ENCODE data around the gene SLC29A4.

The SLC29A4 gene

DNA sequence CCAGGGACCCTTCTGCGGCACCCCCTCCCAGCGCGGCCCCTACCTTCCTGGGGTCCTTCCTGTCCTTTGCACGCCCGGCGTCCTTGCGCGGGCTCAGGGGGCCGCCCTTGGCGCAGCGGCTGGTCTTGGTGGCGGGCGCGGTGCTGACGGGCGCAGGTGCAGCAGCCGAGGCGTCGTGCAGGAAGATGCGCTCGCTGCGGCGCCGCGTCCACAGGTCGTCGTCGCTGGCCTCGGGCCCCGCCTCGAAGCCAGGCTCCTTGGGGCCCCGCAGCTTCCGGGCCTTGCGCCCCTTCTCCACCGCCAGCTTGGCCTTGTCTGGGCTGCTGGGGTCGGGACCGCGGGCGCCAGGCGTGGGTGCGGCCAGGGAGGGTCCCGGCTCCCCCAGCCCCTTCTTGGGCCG lies 49.8 kb downstream of the SLC29A4 start:
- no peak for DNase-seq

DNA sequence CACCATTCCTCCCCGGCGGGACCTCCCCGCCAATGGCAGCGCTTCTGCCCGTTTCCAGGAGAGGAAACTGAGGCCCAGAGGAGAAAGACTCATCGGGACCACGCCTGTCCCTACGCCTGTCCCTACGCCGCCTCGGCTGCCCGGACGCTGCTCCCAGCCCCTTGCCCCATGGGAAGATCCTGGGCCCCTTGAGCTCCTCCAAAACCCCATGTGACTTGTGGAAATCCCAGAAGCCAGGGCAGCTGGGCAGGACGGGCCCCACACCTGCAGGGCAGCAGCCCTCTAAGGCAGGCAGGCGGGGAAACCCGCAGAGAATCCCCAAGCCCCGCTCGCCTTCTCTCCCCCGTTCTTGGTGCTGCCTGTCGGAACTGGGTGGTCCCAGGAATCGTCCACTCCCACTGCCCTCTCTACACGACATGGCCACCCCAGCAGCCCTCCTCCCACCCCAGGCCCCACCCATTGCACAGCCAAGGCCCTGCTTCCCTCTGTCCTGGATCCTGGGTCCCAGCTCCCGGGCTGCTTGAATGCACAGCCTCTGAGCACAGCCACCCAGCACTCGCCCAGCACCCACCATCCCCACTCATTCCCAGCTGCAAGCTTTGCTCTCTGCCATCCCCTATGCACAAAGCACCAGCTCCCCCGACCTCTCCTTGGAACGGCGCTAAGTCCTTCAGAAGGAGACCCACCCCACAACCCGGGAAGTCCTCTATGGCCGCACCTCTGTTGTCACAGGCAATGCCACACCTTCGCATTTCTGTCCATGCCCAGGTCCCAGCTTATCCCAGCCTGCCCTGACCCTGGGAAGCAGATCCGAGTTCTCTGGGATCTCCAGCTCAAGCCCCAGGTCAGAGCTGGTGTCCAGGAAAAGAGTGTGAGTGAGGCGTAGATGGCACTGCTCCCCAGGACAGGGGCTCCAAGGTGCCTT lies 50.6 kb downstream of the SLC29A4 start:
- DNase-seq, result no peak

DNA sequence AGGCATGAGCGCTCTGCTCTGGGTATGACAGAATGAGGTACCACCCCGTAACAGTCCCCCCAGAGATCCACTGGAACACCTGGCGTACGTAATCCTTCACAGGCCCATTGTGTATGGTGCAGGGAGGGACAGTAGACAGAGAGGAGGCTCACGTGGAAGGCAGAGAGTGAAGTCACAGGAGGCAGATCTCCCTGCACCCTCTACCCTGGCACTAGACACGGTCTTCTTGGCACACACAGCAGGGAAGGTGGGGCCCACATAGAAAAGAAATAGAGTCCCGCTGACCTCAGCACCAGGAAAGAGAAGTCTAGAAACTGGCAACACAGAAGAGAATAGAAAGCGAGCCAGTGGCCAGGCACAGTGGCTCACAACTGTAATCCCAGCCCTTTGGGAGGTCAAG lies 51.9 kb downstream of the SLC29A4 start:
- DNase-seq, result no peak

DNA sequence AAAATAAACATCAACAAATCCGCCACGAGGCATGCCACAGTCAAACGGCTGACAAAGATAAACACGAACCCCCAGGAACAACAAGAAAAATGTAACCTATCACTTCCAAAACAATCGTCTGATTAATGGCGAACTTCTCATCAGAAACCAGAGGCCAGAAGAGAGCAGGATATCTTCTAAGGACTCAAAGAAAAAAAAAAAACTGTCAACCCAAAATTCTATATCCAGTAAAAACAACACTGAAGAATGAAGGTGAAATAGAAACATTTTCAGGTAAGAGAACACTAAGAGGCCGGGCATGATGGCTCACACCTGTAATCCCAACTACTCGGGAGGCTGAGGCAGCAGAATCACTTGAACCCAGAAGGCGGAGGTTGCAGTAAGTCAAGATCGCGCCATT lies 54.3 kb downstream of the SLC29A4 start:
- DNase-seq, result no peak

DNA sequence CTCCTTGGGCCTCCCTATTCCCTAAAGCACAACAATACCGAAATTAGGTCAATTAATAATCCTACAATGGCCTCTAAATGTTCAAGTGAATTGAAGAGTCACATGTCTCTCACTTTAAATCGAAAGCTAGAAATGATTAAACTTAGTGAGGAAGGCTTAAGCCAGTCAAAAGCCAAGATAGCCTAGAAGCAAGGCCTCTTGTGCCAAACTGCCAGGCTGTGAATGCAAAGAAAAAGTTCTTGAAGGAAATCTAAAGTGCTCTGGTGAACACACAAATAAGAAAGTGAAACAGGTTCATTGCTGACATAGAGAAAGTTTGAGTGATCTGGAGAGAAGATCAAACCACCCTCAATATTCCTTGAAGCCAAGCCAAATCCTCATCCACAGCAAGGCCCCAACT lies 57.2 kb downstream of the SLC29A4 start:
- DNase-seq, result no peak

DNA sequence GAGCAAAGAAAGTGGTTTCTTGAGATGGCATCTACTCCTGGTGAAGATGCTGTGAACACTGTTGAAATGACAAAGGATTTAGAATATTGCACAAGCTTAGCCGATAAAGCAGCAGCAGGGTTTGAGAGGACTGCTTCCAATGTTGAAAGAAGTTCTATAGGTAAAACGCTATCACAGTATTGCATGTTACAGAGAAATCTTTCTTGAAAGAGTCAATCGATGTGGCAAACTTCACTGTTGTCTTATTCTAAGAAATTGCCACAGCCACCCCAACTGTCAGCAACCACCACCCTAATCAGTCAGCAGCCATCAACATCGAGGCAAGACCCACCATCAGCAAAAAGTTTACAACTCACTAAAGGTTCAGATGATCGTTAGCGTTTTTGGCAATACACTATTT lies 59.9 kb downstream of the SLC29A4 start:
- no peak for DNase-seq

DNA sequence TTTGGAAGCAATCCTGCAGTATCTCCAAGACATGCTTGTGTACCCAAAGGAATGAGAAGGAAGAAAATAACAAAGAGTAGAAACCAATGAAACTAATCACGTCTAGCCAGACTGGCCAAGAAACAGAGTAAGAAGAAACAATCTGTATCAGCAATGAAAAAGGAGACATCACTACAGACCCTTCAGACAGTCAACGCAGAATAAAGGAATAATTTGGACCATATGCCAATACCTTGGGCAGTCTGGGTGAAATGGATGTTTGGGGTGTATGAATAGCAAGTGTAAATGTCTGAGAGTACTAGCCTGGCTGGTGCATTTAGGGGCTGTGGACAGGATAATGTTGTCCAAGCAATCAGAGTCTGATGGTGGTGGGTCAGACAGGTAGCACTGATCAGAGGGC lies 61.1 kb downstream of the SLC29A4 start:
- no peak for DNase-seq

DNA sequence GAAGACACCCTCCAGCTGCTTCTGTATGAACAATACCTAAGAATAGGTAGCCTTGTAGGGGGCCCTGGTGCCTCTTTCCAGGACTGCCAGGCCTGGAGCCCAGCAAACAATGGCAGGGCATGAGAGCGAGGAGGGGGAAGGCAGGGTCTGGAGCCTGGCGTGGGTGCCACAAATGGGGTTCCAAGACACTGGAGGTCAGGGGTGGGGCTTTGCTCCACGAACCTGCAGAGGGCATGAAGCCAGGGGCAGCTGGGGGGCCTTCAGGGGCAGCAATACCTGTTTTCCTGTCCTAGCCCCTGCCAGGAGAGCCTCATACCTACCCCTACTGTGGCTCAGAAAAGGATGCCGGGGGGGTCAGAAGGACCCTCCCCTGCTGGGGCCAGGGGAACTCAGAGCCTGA lies 61.6 kb downstream of the SLC29A4 start:
- DNase-seq, result no peak

DNA sequence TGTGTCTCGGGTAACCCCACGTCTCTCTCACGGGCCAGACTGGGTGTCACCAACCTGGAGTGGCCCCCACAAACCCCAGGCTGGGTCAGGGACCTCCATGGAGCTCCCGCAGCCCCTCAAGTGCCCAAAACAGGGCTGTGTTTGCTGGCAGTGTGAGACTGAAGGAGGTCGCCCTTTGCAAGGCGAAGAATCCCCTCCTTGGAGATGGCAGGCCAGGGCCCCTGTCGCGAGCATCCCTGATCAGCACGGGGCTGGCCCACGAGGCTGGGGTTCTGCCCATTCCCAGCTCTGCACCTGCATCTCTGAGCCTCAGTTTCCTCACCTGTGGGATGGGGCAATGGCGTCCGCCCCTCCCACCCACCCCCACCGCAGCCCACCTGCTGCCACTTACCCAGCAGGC lies 62.4 kb downstream of the SLC29A4 start:
- DNase-seq, result no peak

DNA sequence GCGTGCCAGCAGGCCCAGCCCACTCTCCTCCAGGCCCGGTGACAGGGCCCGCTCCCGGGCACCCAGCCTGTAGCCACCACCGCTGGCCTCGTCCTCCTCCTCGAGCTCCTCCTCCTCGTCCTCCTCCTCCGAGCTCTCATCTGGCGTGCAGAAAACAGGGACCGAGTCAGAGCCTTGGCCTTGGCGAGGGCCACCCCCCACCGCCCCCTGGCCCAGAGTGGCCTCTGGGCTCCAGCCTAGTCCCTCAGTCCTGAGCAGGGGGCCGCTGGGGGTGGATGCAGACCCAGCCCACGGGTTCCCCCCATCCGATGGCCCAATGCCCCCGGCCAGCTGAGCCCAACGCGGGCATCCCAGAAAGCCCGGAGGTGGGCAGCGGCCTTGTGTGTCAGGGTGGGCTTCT lies 62.9 kb downstream of the SLC29A4 start:
- DNase-seq, result no peak

DNA sequence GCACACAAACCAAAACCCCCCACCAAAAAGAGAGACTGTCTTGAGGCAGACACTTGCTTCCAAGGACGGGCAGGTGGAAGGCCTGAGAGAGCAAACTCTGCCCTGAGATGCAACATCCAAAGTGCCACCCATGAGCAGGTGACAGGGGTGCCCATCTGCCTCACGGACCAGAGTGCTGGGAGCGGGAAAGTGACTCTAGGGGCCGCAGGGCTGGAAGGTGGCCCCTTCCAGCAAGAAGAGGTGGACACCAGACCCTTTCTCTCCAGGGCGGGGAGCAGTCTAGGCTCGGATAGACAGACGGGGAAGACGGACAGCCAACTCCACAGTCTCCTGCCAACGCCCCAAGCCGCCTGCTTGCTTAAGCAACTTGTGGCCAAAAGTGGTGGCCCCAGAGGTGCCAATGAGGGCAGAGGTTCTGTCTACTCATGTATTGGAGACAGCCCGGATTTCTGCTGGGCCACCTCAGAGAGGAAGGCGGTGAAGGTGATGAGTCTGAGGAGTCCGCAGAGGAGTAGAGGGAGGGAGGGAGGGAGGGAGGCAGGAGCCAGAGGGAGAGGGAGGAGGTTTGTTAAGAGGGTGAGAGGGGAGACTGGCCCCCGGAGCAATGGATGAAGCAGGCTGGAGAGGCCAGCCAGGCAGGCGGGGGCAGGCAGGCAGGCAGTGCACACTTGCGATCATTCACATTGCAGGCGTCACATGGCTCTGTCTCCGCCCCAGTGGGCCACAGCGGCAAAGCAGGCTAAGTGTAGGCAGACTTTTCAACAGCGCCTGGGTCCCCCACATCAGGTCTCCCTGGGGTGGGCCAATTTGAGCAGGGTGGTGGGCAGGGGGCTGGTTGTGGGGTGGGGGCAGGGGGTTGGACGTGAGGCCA lies 65.6 kb downstream of the SLC29A4 start:
- DNase-seq, result no peak

DNA sequence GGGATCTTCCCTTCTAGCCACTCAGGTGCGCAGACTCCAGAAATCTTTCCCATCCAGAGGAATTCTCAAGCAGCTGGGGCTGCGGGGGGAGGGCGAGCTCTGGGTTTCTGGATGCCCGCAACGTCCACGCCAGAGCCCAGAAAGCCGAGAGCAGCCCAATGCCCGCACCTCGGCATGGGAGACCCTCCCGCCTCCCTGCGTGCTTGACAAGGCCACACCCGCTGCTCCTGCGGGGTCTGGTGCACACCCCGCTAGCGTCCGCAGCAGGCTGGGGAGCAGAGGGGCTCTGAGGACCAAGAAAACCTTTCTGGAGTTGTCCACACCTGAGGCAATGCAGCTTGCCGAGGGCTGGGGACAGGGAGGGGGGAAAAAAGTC lies 66.2 kb downstream of the SLC29A4 start:
- DNase-seq, result no peak

DNA sequence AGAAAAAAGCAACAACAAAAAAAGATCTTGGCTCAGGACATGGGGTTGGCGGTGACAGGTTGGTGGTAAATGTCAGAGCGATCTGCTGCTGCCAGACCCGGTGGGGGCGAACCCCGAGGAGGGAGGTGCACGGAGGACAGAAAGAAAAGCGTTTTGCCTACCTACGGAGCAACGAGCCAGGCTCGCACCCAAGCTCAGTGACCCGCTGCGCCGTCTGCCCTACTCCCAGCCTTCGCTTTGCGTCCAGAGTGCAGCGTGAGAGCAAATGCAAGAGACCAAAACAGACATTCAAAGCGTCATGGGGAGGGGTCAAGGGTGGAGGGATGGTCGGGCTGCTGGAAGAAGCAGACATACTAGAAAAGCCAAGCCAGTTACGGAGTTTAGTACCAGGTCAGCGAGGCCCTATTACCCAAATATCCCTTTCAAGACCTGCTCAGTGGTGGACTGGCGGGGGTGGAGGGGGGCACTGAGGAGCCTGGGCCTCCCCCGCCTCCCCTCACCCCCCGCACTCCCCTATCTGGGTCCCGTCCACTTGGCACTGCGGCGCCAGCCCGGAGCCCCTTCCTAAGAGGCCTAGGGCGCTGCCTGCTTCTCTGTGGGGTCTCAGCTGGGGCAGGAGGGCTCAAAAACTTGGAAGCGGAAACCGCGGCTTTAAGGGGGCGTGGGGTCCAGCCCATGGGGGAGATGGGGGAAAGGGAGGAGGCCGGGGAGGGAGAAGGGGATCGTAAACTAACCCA lies 66.9 kb downstream of the SLC29A4 start:
- DNase-seq, result no peak

DNA sequence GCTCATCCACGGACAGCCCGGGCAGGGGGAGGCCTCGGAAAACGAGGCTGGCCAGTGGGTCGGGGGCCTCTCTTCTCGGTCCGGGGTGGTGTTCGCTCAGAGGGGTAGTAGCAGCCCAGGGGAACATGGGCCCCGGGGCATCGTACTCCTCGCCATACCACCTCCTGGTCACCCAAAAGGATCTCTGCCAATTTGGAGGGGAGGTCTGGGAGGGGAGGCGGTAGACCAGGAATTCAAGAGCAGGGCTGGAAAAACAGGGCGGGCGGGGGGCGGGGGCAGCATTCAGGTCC lies 67.4 kb downstream of the SLC29A4 start:
- no peak for DNase-seq

DNA sequence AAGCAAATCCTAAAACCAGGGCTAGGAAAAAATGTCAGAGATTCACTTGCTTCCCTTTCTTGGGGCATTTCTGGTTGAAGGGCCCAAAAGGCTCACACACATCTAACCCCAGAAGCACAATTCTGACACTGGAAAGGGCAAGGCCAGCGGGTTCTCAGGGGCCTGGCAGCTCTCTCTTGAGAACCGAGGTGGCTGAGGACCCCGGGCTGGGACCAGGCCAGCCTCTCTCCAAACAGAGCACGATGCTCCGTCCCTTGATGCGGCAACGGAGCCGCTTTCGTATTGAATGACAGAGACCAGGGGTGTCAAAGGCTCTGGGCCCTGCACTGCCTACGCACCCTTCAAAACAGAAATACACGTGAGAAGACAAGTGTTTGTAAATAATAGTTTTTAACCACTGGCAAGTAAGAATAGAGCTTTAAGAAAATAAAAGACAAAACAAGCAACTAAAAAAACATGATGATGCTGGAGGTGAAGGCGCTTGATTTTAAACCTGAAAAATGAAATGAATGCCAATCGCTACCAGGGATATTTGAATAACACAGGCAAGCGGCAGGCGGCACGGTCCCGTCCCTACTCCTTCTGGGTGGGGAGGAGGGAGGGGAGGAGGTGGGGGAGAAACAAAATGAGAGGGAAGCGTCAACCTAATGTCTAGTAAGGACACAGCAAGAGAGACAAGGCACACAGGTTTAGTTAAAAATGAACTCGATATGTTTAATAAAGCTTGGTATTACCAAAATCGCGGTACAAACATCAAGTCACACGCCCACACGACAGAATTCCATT lies 68.0 kb downstream of the SLC29A4 start:
- no peak for DNase-seq

DNA sequence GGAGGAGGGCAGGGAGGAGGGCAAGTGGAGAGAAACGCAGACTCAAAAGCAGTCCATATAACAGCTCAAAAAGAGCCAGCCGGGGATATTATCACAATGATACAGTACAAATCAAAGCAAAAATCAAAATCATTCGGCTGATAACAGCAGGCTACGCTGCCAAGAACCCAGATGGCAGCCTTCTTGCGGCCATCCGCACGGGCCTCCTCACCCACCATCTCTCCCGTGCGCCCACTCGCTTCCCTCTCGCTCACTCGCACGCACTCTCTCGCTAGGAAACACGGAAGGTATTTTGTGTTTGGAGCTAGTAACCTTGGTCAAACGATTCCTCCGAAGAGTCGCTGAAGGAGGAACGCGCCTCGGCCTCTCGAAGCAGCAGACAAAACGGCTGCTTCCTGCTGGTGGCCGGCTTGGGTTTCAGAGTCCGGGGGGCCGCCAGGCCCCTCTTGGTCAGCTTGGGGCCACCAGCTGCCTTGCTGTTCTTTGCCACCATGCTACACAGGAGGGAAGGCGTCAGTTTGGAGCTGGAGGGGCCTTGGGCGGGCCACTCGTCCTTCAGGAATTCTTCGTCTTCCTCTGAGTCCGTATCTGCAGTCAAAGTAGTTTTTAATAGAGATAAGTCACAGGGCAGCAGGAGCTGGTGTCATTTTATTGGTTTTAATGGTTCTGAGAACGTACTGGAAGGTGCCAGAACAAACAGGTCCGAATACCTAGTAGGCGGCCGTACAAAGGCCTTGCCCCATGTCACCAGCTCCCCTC lies 68.9 kb downstream of the SLC29A4 start:
- no peak for DNase-seq

DNA sequence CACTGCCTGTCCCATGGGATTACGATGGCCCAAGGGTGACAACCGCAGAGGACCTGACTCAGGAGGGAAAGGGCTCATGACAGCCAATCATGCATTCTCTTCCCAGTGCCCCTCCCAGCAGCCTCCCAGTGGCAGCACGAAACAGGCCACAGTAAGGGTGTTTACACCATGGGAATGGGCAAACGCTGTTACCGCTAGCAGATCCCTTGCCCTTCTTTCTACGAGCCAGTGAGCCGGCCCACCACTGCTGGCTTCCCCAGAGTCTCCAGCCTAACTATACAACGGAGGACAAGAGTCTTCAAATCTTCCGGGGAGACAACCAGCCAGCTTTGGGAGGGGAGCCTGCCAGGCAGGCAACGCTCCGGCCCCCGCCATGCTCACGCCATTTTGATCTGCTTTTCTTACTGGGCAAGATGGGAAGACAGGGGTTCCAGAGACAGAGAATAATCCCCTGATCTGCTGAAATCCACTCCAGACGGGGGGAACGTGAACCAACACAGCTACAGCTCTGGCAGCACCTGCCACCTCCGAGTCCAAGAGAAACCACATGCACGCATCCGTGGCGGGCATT lies 69.8 kb downstream of the SLC29A4 start:
- DNase-seq, result no peak

DNA sequence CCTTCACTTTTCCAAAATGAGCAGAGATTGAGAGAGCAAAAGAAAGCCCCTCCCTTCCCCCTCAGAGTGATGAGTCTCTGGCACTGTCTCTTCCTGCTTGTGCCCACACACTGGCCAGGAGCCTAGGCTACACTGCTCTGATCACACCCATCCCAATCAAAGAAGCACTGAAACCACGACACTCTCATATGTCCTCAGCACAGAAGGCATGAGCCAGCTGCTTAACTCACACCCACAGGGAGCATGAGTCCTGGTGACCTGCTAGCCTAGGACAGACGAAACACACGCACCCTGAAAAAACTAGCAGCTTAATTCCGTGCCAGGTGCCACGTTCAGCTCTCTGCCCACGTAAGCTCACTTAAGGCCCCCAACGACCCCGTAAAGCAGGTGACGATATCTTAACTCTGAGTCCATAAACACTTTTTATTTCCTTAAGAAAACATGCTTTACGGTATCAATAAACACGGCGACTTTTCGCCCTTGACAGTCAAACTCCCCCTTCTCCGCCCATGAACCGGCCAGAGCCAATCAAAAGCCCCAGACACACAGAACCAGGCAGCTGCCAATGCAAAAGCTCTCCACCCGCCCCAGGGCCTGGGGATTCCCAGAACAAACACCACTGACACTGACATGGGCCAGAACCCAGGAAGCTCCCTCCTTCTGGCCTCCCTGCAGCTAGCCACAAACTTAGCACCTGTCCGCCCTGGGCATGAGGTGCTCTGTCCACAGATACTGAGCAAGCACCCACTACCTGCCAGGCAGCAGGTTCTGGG lies 71.9 kb downstream of the SLC29A4 start:
- DNase-seq, result no peak
